ENCODE measurements around the gene LOXHD1.

DNA sequence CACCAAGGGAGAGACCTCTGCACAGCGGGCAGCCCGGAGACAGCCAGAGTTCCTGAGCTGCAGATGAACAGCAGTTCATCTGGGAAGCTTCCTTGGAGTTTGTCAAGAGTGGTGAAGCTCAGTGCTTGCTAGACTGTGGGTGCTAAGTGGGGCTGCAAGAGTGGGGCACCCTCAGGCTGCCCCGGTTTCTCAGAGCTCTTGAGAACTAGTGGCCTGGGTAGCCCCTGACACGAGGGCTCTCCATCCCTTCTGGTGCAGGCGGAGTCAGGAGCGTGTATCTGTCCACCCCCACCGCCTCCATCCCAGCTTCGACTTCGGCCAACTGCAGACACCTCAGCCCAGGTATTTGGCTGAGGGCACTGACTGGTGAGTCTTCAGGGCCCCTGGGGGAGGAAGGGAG, 222.0 kb downstream of the LOXHD1 start:
- TF ChIP-seq, protein P1, sequence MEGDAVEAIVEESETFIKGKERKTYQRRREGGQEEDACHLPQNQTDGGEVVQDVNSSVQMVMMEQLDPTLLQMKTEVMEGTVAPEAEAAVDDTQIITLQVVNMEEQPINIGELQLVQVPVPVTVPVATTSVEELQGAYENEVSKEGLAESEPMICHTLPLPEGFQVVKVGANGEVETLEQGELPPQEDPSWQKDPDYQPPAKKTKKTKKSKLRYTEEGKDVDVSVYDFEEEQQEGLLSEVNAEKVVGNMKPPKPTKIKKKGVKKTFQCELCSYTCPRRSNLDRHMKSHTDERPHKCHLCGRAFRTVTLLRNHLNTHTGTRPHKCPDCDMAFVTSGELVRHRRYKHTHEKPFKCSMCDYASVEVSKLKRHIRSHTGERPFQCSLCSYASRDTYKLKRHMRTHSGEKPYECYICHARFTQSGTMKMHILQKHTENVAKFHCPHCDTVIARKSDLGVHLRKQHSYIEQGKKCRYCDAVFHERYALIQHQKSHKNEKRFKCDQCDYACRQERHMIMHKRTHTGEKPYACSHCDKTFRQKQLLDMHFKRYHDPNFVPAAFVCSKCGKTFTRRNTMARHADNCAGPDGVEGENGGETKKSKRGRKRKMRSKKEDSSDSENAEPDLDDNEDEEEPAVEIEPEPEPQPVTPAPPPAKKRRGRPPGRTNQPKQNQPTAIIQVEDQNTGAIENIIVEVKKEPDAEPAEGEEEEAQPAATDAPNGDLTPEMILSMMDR (IDR thresholded peaks at IDR 0.05) = no peak
- TF ChIP-seq TCF7L2 (IDR thresholded peaks at IDR 0.05; ENCODE audit: low read depth, low read length) (no peak), POLR2AphosphoS5 (IDR thresholded peaks at IDR 0.05; ENCODE audit: low read depth, low read length) (no peak)
- TF ChIP-seq, protein P2, sequence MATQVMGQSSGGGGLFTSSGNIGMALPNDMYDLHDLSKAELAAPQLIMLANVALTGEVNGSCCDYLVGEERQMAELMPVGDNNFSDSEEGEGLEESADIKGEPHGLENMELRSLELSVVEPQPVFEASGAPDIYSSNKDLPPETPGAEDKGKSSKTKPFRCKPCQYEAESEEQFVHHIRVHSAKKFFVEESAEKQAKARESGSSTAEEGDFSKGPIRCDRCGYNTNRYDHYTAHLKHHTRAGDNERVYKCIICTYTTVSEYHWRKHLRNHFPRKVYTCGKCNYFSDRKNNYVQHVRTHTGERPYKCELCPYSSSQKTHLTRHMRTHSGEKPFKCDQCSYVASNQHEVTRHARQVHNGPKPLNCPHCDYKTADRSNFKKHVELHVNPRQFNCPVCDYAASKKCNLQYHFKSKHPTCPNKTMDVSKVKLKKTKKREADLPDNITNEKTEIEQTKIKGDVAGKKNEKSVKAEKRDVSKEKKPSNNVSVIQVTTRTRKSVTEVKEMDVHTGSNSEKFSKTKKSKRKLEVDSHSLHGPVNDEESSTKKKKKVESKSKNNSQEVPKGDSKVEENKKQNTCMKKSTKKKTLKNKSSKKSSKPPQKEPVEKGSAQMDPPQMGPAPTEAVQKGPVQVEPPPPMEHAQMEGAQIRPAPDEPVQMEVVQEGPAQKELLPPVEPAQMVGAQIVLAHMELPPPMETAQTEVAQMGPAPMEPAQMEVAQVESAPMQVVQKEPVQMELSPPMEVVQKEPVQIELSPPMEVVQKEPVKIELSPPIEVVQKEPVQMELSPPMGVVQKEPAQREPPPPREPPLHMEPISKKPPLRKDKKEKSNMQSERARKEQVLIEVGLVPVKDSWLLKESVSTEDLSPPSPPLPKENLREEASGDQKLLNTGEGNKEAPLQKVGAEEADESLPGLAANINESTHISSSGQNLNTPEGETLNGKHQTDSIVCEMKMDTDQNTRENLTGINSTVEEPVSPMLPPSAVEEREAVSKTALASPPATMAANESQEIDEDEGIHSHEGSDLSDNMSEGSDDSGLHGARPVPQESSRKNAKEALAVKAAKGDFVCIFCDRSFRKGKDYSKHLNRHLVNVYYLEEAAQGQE (IDR thresholded peaks at IDR 0.05; ENCODE audit: insufficient read depth in 1 of 2, low read depth in 2 of 2, low read length in 1 of 2) = no peak

Data from Panc1 (cell line).